ENCODE measurements around the gene TTI1. TPM values are rescaled to one million over a fixed set of nuclear protein-coding genes. Genes with fewer than 3 reads are reported as not detected.

The TTI1 gene
- total RNA-seq, 1 experiment from 2014 or later: 26.9 TPM

- H2AFZ ChIP-seq (ENCODE audit: low read depth, low read length, poor library complexity, severe bottlenecking): no peak overlapping the region
- no TSS peak for BruUV-seq (replicated peaks)
- peaks cover 21 to 39% of the 10 kb centered on the region in 2 experiments; a peak in 3 of 4 replicates for H3K36me3 ChIP-seq (ENCODE audit: control insufficient read depth in 1 of 2, insufficient read depth in 2 of 2, low read length in 2 of 2)
- intact Hi-C loops (cut with micrococcal nuclease): no loop called here
- TF ChIP-seq CTCF (IDR thresholded peaks at IDR 0.05 in 2 of 3, conservative IDR thresholded peaks at IDR 0.05 in 1 of 3; ENCODE audit: borderline replicate concordance in 1 of 3, insufficient read depth in 1 of 3, low read depth in 2 of 3, low read length in 2 of 3) (no peak), SRF (IDR thresholded peaks at IDR 0.05; ENCODE audit: low read depth) (no peak), ATF3 (IDR thresholded peaks at IDR 0.05) (no peak), JUND (IDR thresholded peaks at IDR 0.05) (no peak), CBX3 (IDR thresholded peaks at IDR 0.05; ENCODE audit: low read depth) (no peak), ZNF274 (IDR thresholded peaks at IDR 0.05; ENCODE audit: low read depth, low read length) (no peak), RAD21 (IDR thresholded peaks at IDR 0.05; ENCODE audit: low read depth) (no peak), ZFX (IDR thresholded peaks at IDR 0.05) (no peak), YY1 (IDR thresholded peaks at IDR 0.05; ENCODE audit: extremely low read depth, insufficient replicate concordance, low read depth, low read length) (no peak), ZBTB33 (IDR thresholded peaks at IDR 0.05; ENCODE audit: extremely low read depth, insufficient replicate concordance, low read length) (no peak), MAX (IDR thresholded peaks at IDR 0.05) (no peak), EGR1 (IDR thresholded peaks at IDR 0.05; ENCODE audit: low read depth) (no peak), SIN3A (IDR thresholded peaks at IDR 0.05; ENCODE audit: low read depth) (no peak), POLR2A (IDR thresholded peaks at IDR 0.05; ENCODE audit: borderline replicate concordance, extremely low read depth, insufficient read depth, insufficient read length) (no peak), TCF7L2 (IDR thresholded peaks at IDR 0.05; ENCODE audit: borderline replicate concordance, extremely low read depth, insufficient read depth, insufficient read length) (no peak), REST (IDR thresholded peaks at IDR 0.05; ENCODE audit: low read depth) (no peak)
- H3K27me3 ChIP-seq (ENCODE audit: insufficient read depth, low read length): no peaks in the 10 kb centered on the region
- no peaks in the 10 kb centered on the region for H3K79me2 ChIP-seq (ENCODE audit: insufficient read depth, low read length)
- CTCF ChIA-PET: no interaction called here
- no peaks in the 10 kb centered on the region for H3K9me2 ChIP-seq (ENCODE audit: insufficient read depth)
- ATAC-seq (no peak), DNase-seq (ENCODE audit: low read depth, low spot score) (no peak)
- no peak overlapping the region for H3K4me3 ChIP-seq (replicated peaks in 1 of 2; ENCODE audit: low read depth in 1 of 2, low read length in 2 of 2)
- RAD21 ChIA-PET (ENCODE audit: low non-redundant PET in 1 of 2, low total read pairs in 2 of 2, uncharacterized antibody in 2 of 2, unreplicated experiment in 2 of 2): no interaction called here
- no peak overlapping the region for H3K9ac ChIP-seq (ENCODE audit: low read length)
- no peak overlapping the region for H3K4me2 ChIP-seq (ENCODE audit: low read length)
- no peaks in the 10 kb centered on the region for H4K20me1 ChIP-seq (ENCODE audit: insufficient read depth)
- no peaks in the 10 kb centered on the region for H3K9me3 ChIP-seq (ENCODE audit: control insufficient read depth in 1 of 2, insufficient read depth in 1 of 2, low read depth in 1 of 2, low read length in 2 of 2)
- POLR2A ChIA-PET: no interaction called here
- no peak overlapping the region for H3K27ac ChIP-seq (ENCODE audit: low read depth, low read length)
- H3K4me1 ChIP-seq (ENCODE audit: control insufficient read depth in 1 of 2, insufficient read depth in 2 of 2, low read length in 2 of 2): 0 out of 4 replicates have a peak, but pooled peaks cover 0 to 3% of the 10 kb centered on the region in 2 experiments
Measured at GRCh38 chr20:37988306-37988954, 44.8 kb downstream of the TTI1 start.
